Fibroblast of lung (primary cell): Measurements from ENCODE around the gene CHST3. TPM values are rescaled to one million over a fixed set of nuclear protein-coding genes. Genes with fewer than 3 reads are reported as not detected.

Source experiments
- DNase-seq, 2 donors: peaks; one replicate each; pipeline versions ENCODE4 v3.0.0 to v3.0.0-alpha.2; 2010; ENCODE audit warnings: low read depth in 2 of 2
- H2AFZ ChIP-seq: 2 replicates; pipeline ENCODE4 v1.5.1; 2012; ENCODE audit warnings: low read length, control low read depth, inconsistent platforms
- H3K27ac ChIP-seq: 2 replicates; pipeline ENCODE4 v1.5.1; 2011; ENCODE audit warnings: low read length, control low read depth; ENCODE audit not compliant: insufficient read depth
- H3K27me3 ChIP-seq: 2 replicates; pipeline ENCODE4 v1.5.1; 2011; ENCODE audit warnings: mild to moderate bottlenecking, low read length; ENCODE audit not compliant: control insufficient read depth, insufficient read depth
- H3K36me3 ChIP-seq: 2 replicates; pipeline ENCODE4 v1.5.1; 2011; ENCODE audit warnings: low read length; ENCODE audit not compliant: control insufficient read depth, insufficient read depth
- H3K4me1 ChIP-seq: 2 replicates; pipeline ENCODE4 v1.5.1; 2011; ENCODE audit warnings: low read length; ENCODE audit not compliant: control insufficient read depth, insufficient read depth; ENCODE audit errors: extremely low read depth
- H3K4me2 ChIP-seq: 2 replicates; pipeline ENCODE4 v1.5.1; 2011; ENCODE audit warnings: low read length, control low read depth; ENCODE audit not compliant: insufficient read depth; ENCODE audit errors: extremely low read depth
- H3K4me3 ChIP-seq, 4 experiments: fragments of 200-600 bp in 1 of 4; sonication (generic) in 1 of 4; replicated peaks in 1 of 4; 2 replicates each; pipeline ENCODE4 v1.5.1; 2011 to 2016; ENCODE audit warnings: low read length in 4 of 4, low read depth in 3 of 4, mild to moderate bottlenecking in 3 of 4, control low read depth in 2 of 4, inconsistent platforms in 1 of 4, mixed read lengths in 1 of 4; ENCODE audit not compliant: insufficient read depth in 1 of 4; ENCODE audit errors: control extremely low read depth in 1 of 4
- H3K79me2 ChIP-seq: 2 replicates; pipeline ENCODE4 v1.5.1; 2012; ENCODE audit warnings: mild to moderate bottlenecking, low read length, inconsistent platforms; ENCODE audit not compliant: control insufficient read depth, insufficient read depth
- H3K9ac ChIP-seq: 2 replicates; pipeline ENCODE4 v1.5.1; 2011; ENCODE audit warnings: mild to moderate bottlenecking, low read length, control low read depth; ENCODE audit not compliant: insufficient read depth
- H3K9me3 ChIP-seq: 2 replicates; pipeline ENCODE4 v1.5.1; 2012; ENCODE audit warnings: low read depth, low read length; ENCODE audit not compliant: control insufficient read depth, insufficient read depth
- H4K20me1 ChIP-seq: 2 replicates; pipeline ENCODE4 v1.5.1; 2011; ENCODE audit warnings: low read length; ENCODE audit not compliant: control insufficient read depth, insufficient read depth; ENCODE audit errors: extremely low read depth
- EZH2 ChIP-seq: IDR thresholded peaks from 2 replicates; pipeline ENCODE4 v1.5.1; 2012; ENCODE audit warnings: low read length, control low read depth, mild to moderate bottlenecking; ENCODE audit errors: missing control alignments
- polyA plus RNA-seq, 2 donors: library from polyadenylated mRNA; depleted of rRNA in 1 of 2; stranded (reverse) in 1 of 2; unstranded in 1 of 2; fragments of >200 nt; gene quantifications; 2 replicates each; pipeline ENCODE4 v1.2.1, GENCODE V29; 2011 to 2012; ENCODE audit warnings: missing spikeins in 1 of 2
- total RNA-seq: library from RNA; depleted of rRNA; stranded (reverse); fragments of >200 nt; gene quantifications from 2 replicates; pipeline ENCODE4 v1.2.1, GENCODE V29; 2014
- TF ChIP-seq, protein P1 (sequence below), 2 donors: IDR thresholded peaks in 1 of 2; conservative IDR thresholded peaks in 1 of 2; 1 replicate in 1 of 2; 2 replicates in 1 of 2; pipeline ENCODE4 v1.5.1; 2011 to 2012; ENCODE audit warnings: low read length in 2 of 2, control low read depth in 1 of 2, inconsistent platforms in 1 of 2, low read depth in 1 of 2, mild to moderate bottlenecking in 1 of 2

CHST3 gene
- total and polyA plus RNA-seq, 2 donors (not counting 1 experiment from before 2014, with no cell fraction given), result 9.1 to 29.9 TPM

DNA sequence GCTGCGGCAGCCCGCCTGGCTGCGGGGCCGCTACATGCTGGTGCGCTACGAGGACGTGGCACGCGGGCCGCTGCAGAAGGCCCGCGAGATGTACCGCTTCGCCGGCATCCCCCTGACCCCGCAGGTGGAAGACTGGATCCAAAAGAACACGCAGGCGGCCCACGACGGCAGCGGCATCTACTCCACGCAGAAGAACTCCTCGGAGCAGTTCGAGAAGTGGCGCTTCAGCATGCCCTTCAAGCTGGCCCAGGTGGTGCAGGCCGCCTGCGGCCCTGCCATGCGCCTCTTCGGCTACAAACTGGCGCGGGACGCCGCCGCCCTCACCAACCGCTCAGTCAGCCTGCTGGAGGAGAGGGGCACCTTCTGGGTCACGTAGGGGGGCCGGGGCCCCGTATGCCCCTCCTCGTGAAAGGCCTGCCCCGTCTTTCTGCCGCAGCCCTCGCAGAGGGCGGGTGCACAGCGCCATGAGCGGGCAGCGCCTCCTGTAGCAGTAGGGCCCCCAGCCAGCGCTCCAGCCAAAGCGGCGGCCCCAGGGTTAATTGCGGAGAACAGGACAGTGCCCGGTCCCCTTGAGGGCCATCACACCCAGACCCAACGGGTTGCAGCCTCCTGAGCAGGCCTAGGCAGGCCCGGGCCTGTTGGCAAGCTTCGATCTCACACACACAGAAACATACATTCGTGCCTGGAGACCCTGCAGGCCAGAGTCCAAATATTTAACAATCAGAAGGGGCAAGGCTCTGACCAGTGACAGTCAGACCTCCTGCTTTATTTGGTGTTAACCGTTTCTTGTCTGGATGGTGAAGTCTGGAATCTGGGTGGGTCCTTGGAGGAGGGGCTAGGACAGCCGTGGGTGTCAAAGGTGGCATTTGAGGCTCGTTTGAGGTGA is 44.1 kb downstream of the CHST3 start:
- Histone ChIP-seq H3K4me1 (peaks cover 16% of the 10 kb centered on the region), H3K27ac (peak overlapping the region; percentile 94), H3K9me3 (no peaks in the 10 kb centered on the region), H4K20me1 (no peaks in the 10 kb centered on the region), H3K79me2 (no peaks in the 10 kb centered on the region), H3K36me3 (peaks cover 10% of the 10 kb centered on the region), H3K4me2 (no peak overlapping the region), H3K4me3 (no peak overlapping the region), H3K9ac (peak overlapping the region; percentile 14), H3K27me3 (no peaks in the 10 kb centered on the region), H2AFZ (no peak overlapping the region)
- TF ChIP-seq, protein P1, sequence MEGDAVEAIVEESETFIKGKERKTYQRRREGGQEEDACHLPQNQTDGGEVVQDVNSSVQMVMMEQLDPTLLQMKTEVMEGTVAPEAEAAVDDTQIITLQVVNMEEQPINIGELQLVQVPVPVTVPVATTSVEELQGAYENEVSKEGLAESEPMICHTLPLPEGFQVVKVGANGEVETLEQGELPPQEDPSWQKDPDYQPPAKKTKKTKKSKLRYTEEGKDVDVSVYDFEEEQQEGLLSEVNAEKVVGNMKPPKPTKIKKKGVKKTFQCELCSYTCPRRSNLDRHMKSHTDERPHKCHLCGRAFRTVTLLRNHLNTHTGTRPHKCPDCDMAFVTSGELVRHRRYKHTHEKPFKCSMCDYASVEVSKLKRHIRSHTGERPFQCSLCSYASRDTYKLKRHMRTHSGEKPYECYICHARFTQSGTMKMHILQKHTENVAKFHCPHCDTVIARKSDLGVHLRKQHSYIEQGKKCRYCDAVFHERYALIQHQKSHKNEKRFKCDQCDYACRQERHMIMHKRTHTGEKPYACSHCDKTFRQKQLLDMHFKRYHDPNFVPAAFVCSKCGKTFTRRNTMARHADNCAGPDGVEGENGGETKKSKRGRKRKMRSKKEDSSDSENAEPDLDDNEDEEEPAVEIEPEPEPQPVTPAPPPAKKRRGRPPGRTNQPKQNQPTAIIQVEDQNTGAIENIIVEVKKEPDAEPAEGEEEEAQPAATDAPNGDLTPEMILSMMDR (conservative IDR thresholded peaks at IDR 0.05 in 1 of 2, IDR thresholded peaks at IDR 0.05 in 1 of 2; ENCODE audit: low read depth in 1 of 2, low read length in 2 of 2), result no peak
- TF ChIP-seq EZH2, result no peak
- DNase-seq, result no peak

DNA sequence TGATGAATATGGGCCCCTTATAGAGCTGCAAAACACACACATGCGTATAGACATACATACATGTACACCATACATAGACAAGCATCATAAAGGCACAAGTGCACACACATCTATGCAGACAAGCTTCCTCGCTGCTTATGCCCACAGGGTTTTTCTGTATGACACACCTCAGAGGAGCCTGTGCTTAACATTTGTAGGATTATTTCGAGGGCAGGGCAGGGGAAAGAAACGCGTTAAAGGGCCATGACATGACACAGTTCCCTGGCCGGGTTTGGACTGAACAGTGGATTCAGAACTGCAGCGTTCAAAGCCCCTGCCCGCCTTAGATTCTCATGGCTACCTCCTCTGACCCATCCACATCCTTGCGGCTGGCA is 44.8 kb downstream of the CHST3 start:
- Histone ChIP-seq H3K9ac (peak overlapping the region; percentile 57), H3K27me3 (no peaks in the 10 kb centered on the region), H3K27ac (peak overlapping the region; percentile 94), H3K4me3 (no peak overlapping the region), H4K20me1 (no peaks in the 10 kb centered on the region), H2AFZ (peak overlapping the region; percentile 25), H3K4me2 (peak overlapping the region; percentile 17), H3K79me2 (no peaks in the 10 kb centered on the region), H3K4me1 (peaks cover 16% of the 10 kb centered on the region), H3K36me3 (peaks cover 10% of the 10 kb centered on the region), H3K9me3 (no peaks in the 10 kb centered on the region)
- TF ChIP-seq EZH2, result no peak
- TF ChIP-seq, protein P1 (conservative IDR thresholded peaks at IDR 0.05 in 1 of 2, IDR thresholded peaks at IDR 0.05 in 1 of 2; ENCODE audit: low read depth in 1 of 2, low read length in 2 of 2), result no peak
- no peak for DNase-seq

DNA sequence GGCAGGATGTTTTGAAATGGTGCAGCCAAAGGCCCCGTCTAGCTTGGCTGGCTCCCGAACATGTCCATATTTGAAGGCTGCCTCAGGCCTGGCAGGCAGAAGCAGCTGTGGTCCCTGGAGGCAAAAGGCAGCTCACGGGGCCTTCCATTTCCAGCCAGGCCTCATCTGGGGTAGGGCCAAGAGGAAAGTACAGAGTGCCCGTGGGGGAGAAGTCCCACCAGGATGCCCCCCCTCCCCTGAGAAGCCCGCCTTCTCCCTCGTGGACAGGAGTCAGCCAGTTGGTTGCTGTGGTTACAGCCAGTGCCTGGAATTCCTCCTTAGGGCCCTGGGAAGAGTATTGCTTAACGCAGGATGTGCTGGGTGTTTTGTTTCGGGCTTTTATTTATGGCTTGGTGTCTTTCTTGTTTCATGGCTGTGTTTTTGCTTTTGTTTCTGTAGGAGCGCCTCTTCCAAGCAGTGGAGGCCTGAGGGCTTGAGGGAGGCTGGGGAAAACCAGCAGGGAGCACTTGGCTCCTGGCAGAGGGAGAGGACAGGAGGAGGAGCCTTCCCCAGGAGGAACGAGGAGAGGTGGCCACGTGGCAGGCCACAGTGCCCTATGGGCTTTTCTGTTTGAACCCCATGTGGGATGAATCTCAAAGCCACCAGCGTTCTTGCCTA is 45.4 kb downstream of the CHST3 start:
- no peak for TF ChIP-seq EZH2
- TF ChIP-seq, protein P1 (conservative IDR thresholded peaks at IDR 0.05 in 1 of 2, IDR thresholded peaks at IDR 0.05 in 1 of 2; ENCODE audit: low read depth in 1 of 2, low read length in 2 of 2), result no peak
- Histone ChIP-seq H3K4me1 (peaks cover 16% of the 10 kb centered on the region), H3K36me3 (peaks cover 10% of the 10 kb centered on the region), H3K79me2 (no peaks in the 10 kb centered on the region), H3K27ac (peak overlapping the region; percentile 94), H3K4me2 (peak overlapping the region; percentile 17), H2AFZ (peak overlapping the region; percentile 52), H3K4me3 (no peak overlapping the region), H4K20me1 (no peaks in the 10 kb centered on the region), H3K9me3 (no peaks in the 10 kb centered on the region), H3K27me3 (no peaks in the 10 kb centered on the region), H3K9ac (peak overlapping the region; percentile 59)
- DNase-seq, result peak; percentile 94 to 99
